ENCODE measurements around the gene CITED1. TPM values are rescaled to one million over a fixed set of nuclear protein-coding genes. Genes with fewer than 3 reads are reported as not detected.

Gene CITED1
- total RNA-seq, 1 experiment from 2014 or later: 0.36 TPM

DNA sequence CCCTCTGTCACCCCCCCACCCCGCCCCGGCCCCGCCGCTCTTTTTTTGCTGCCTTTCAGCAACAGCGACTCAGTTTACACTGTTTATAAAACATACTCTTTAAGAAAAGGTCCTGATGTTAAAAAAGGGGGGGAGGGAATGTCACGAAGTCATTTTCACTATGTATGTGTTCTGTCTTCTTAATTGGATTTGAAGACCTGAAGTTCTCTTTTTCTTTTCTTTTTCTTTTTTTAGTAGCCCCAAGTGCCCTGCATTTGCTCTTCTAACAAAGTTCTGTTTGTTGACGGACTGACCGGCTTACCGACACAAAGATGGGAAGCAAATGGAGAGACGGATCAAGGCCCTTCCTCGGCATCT lies 2.5 kb upstream of the CITED1 start:
- no TSS peak for BruUV-seq (replicated peaks)
- Histone ChIP-seq H3K4me3 (ENCODE audit: low read depth in 2 of 2, low read length in 2 of 2) (peak overlapping the region in 1 of 2 experiments; percentile 59; a peak in 2 of 4 replicates), H3K4me1 (ENCODE audit: control insufficient read depth, insufficient read depth, low read length) (peaks cover 4% of the 10 kb centered on the region), H3K36me3 (ENCODE audit: control insufficient read depth, insufficient read depth, low read length) (no peaks in the 10 kb centered on the region), H3K27ac (ENCODE audit: low read length) (no peak overlapping the region), H3K9me3 (ENCODE audit: control insufficient read depth, insufficient read depth, low read depth, low read length) (no peaks in the 10 kb centered on the region), H3K27me3 (ENCODE audit: control insufficient read depth, insufficient read depth, low read length) (no peaks in the 10 kb centered on the region; the same call in 1 of the 2 replicates)
- intact Hi-C loops (cut with micrococcal nuclease; ENCODE audit: unreplicated experiment) (no loop called here), in situ Hi-C loops (cut with HindIII; ENCODE audit: low pct_unique_long_range_greater_than_20kb, low sequenced_read_pairs) (no loop called here)
- TF ChIP-seq, protein P1, sequence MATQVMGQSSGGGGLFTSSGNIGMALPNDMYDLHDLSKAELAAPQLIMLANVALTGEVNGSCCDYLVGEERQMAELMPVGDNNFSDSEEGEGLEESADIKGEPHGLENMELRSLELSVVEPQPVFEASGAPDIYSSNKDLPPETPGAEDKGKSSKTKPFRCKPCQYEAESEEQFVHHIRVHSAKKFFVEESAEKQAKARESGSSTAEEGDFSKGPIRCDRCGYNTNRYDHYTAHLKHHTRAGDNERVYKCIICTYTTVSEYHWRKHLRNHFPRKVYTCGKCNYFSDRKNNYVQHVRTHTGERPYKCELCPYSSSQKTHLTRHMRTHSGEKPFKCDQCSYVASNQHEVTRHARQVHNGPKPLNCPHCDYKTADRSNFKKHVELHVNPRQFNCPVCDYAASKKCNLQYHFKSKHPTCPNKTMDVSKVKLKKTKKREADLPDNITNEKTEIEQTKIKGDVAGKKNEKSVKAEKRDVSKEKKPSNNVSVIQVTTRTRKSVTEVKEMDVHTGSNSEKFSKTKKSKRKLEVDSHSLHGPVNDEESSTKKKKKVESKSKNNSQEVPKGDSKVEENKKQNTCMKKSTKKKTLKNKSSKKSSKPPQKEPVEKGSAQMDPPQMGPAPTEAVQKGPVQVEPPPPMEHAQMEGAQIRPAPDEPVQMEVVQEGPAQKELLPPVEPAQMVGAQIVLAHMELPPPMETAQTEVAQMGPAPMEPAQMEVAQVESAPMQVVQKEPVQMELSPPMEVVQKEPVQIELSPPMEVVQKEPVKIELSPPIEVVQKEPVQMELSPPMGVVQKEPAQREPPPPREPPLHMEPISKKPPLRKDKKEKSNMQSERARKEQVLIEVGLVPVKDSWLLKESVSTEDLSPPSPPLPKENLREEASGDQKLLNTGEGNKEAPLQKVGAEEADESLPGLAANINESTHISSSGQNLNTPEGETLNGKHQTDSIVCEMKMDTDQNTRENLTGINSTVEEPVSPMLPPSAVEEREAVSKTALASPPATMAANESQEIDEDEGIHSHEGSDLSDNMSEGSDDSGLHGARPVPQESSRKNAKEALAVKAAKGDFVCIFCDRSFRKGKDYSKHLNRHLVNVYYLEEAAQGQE (IDR thresholded peaks at IDR 0.05; ENCODE audit: insufficient read depth in 1 of 2, low read depth in 2 of 2, low read length in 1 of 2): no peak
- TF ChIP-seq POLR2AphosphoS5 (IDR thresholded peaks at IDR 0.05; ENCODE audit: low read depth, low read length) (no peak), SIN3A (IDR thresholded peaks at IDR 0.05; ENCODE audit: borderline replicate concordance, insufficient read depth, low read depth, low read length) (no peak), TCF7L2 (IDR thresholded peaks at IDR 0.05; ENCODE audit: low read depth, low read length) (no peak)
- TF ChIP-seq, protein P2, sequence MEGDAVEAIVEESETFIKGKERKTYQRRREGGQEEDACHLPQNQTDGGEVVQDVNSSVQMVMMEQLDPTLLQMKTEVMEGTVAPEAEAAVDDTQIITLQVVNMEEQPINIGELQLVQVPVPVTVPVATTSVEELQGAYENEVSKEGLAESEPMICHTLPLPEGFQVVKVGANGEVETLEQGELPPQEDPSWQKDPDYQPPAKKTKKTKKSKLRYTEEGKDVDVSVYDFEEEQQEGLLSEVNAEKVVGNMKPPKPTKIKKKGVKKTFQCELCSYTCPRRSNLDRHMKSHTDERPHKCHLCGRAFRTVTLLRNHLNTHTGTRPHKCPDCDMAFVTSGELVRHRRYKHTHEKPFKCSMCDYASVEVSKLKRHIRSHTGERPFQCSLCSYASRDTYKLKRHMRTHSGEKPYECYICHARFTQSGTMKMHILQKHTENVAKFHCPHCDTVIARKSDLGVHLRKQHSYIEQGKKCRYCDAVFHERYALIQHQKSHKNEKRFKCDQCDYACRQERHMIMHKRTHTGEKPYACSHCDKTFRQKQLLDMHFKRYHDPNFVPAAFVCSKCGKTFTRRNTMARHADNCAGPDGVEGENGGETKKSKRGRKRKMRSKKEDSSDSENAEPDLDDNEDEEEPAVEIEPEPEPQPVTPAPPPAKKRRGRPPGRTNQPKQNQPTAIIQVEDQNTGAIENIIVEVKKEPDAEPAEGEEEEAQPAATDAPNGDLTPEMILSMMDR (IDR thresholded peaks at IDR 0.05): no peak
- ChIA-PET POLR2A (no interaction called here), CTCF (interaction anchor here (0.7 kb wide), 1 partner anchor 232 kb away, joined by 3 read pairs; no protein-coding TSS in a partner anchor)
- ATAC-seq (no peak), DNase-seq (ENCODE audit: low read depth, low spot score) (no peak)

DNA sequence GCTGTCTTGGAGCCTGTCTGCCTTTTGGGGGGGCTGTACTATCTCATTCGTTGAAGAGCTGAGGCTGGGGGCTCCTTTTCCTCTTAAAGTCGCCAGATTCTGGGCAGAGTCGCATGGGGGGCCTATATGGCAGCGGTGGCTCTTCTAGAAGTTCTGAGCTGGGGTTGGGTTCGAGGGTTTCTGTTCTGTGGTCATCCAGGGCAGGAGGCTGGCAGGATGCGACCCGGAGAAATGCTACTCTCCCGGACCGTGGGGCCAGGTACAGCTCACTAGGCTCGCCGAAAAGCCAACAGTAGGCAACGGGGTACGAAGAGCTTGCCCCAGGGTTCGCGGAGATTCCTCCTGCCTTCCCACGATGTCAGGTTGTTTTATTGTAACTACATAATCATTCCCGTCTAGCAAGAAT lies 1.9 kb upstream of the CITED1 start:
- no peaks in the 10 kb centered on the region; the same call in 1 of the 2 replicates for H3K27me3 ChIP-seq (ENCODE audit: control insufficient read depth, insufficient read depth, low read length)
- no peaks in the 10 kb centered on the region for H3K36me3 ChIP-seq (ENCODE audit: control insufficient read depth, insufficient read depth, low read length)
- DNase-seq (ENCODE audit: low read depth, low spot score) (no peak), ATAC-seq (no peak)
- TF ChIP-seq POLR2AphosphoS5 (IDR thresholded peaks at IDR 0.05; ENCODE audit: low read depth, low read length) (no peak), SIN3A (IDR thresholded peaks at IDR 0.05; ENCODE audit: borderline replicate concordance, insufficient read depth, low read depth, low read length) (no peak), TCF7L2 (IDR thresholded peaks at IDR 0.05; ENCODE audit: low read depth, low read length) (no peak)
- TF ChIP-seq, protein P2 (IDR thresholded peaks at IDR 0.05): no peak
- TF ChIP-seq, protein P1 (IDR thresholded peaks at IDR 0.05; ENCODE audit: insufficient read depth in 1 of 2, low read depth in 2 of 2, low read length in 1 of 2): no peak
- no peak overlapping the region for H3K27ac ChIP-seq (ENCODE audit: low read length)
- intact Hi-C loops (cut with micrococcal nuclease; ENCODE audit: unreplicated experiment) (no loop called here), in situ Hi-C loops (cut with HindIII; ENCODE audit: low pct_unique_long_range_greater_than_20kb, low sequenced_read_pairs) (no loop called here)
- peaks cover 4% of the 10 kb centered on the region for H3K4me1 ChIP-seq (ENCODE audit: control insufficient read depth, insufficient read depth, low read length)
- no peaks in the 10 kb centered on the region for H3K9me3 ChIP-seq (ENCODE audit: control insufficient read depth, insufficient read depth, low read depth, low read length)
- ChIA-PET POLR2A (no interaction called here), CTCF (no interaction called here)
- H3K4me3 ChIP-seq (ENCODE audit: low read depth in 2 of 2, low read length in 2 of 2): peak overlapping the region in 1 of 2 experiments; percentile 62; a peak in 3 of 4 replicates
- no TSS peak for BruUV-seq (replicated peaks)
